Right kidney (tissue), 1 donor: ENCODE data around the gene BMP7.
"Not testable (repeated sequence)": the region's sequence is repeated elsewhere in the genome, so short reads cannot be mapped to it uniquely, and the experiment has no call there.

ENCODE experiments used
- DNase-seq: peaks from one replicate; pipeline ENCODE4 v3.0.0-alpha.2; 2016

BMP7 gene

DNA sequence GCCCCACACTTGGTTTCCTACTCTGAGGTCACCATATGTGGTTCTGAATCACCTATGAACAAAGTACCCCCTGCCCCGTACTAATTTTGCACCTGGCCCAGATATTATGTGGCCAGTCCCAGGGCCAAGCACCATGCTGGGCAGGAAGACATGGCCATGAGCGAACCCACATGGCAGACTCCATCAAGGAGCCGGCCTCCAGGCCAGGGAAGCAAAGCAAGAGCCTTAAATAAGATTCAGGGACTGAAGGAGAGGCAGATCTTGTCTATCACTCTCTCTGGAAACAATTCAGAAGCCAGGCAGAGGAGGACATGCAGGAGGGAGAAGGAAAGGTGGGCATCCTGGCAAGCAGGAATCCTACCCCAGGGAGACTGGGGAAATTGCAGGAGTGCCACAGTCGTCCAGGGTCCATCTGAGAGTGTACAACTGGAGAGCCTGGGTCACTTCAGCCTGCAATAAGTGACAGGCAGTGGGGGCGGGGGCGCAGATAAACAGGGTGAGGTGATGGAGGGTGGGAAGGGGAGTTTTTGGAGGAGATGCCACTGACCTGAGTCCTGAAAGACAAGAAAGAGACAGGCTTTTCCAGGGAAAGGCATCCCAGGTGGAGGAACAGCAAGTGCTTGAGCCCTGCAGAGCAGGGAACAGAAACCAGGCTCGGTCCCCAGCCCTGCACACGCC is 2.1 kb upstream of the BMP7 start:
- no peak for DNase-seq

DNA sequence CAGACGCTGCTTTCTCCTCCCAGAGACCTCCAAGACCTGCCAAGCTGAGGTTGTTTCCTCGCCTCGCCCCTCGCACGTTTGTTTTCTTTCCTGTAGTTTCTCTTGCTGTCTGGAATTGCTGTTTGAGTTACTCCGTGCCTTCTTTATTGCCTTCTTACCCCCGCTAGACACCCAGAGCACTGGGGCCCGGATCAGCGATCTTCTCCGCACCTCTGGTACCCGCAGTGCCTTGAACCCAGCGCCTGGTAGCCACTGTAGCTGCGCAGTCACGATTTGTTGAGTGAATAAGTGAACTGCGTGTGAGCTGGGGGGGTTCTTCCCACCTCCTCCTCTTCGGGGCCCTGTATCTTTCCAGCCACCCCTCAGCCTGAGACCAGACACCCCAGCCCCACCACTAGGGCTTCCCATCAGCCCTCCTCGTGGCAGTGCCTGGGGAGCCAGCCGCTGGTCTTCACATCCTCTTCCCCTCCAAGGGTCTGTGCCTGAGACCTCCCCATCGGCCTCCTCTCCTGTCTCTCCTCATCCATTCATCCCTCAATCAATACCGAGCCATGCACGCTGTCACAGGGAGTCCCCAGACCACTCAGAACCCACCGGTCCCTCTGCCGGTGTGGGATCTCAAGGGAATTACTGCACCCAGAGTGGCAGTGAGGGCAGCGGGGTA is 849 bp upstream of the BMP7 start:
- no peak for DNase-seq

DNA sequence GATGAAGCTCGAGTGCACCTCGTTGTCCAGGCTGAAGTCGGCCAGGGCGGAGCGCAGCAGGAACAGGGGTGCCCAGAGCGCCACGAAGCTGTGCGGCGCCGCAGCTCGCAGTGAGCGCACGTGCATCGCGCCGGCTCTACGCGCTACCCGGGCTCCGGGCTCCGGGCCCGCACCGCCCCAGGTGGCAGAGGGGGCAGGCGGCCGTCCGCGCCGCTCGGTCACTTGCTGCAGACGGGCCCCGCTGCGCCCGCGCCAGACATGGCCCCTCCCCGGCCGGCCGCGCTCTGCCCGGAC is 497 bp downstream of the BMP7 start:
- DNase-seq, result no peak

DNA sequence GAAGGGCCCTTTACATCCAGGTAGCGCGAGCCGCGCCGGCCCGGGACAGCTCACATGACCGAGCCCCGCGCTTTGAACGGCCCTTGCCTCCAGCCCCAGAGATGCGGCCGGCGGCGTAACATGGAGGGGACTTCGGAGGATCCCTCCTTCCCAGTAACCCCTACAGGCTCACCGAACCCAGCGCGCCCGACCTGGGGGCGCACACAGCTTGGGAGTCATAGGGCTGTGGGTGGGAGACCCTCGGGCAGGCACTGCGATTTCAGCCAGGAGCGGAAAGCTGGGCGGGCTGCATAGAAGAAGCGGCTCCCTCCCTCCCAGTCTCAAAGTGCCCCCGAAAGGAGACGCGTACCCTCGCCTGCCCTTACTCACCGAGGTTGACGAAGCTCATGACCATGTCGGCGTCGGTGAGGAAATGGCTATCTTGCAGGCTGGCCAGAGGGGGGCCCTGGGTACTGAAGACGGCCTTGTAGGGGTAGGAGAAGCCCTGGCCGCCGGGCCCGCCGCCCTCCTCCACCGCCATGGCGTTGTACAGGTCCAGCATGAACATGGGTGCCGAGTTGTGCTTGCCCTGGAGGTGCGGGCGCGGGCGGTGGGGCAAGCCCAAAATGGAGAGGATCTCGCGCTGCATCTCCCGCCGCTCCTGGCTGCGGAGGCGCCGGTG is 975 bp downstream of the BMP7 start:
- peak; percentile 82 for DNase-seq

DNA sequence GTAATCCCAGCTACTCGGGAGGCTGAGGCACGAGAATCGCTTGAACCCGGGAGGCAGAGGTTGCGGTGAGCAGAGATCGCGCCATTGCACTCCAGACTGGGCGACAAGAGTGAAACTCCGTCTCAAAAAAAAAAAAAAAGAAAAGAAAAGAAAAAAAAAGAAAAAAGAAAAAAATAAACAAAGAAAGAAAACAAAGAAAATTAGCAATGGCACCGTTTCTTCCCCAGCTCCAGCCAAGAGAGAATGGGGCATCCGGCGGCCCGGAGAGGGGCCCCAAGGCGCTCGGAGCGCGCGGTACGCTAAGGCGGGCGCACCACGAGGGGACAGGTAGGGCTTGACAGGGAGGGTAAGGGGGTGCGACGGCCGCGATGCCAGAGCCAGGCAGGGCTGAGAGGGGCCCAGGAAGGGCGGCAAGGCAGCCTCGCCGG is 1.5 kb downstream of the BMP7 start:
- DNase-seq, result not testable (repeated sequence)

DNA sequence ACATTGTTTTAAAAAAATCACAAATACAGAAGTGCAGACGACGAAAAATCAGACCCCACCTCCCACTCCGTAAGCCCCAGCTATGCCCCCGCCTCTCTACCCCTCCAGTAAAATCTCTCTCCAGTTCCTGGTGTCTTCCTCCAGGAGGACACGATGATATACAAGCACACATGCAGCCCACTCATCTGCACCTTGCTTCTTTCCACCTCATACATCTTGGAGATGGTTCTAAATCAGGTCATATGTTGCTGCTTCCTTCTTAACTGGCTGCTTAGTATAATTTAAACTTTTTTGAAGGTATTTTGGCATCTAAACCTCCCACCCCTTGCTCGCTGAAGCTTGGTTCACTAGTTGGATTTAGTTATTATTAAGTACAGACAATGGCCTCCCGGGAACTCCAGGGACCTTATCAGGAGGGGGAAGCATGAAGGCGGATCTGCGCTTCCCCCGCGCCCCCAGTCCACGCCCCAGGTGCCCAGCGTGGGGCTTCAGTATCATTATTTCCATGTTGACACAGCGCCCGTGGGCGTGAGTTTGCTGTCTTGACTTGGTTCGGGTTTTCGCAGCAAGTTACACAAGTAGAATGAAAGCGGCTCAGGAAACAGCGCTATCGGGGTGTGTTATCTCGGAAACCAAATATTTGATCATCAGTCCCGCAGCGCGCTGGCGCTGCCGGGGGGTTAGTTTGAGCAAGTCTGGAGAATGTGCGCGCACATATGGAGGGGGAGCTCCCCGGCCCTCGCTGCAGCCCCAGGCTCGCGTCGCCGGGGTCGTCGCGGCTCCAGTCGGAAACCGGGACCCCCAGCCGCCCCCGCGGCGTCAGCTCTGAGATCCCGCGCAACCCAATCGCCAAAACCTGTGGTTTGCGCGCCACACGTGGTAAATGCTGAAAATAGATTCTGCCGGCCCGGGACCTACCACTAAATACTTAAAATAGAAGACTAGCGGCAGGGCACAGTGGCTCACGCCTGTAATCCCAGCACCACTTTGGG is 2.3 kb downstream of the BMP7 start:
- DNase-seq, result peak; percentile 67

DNA sequence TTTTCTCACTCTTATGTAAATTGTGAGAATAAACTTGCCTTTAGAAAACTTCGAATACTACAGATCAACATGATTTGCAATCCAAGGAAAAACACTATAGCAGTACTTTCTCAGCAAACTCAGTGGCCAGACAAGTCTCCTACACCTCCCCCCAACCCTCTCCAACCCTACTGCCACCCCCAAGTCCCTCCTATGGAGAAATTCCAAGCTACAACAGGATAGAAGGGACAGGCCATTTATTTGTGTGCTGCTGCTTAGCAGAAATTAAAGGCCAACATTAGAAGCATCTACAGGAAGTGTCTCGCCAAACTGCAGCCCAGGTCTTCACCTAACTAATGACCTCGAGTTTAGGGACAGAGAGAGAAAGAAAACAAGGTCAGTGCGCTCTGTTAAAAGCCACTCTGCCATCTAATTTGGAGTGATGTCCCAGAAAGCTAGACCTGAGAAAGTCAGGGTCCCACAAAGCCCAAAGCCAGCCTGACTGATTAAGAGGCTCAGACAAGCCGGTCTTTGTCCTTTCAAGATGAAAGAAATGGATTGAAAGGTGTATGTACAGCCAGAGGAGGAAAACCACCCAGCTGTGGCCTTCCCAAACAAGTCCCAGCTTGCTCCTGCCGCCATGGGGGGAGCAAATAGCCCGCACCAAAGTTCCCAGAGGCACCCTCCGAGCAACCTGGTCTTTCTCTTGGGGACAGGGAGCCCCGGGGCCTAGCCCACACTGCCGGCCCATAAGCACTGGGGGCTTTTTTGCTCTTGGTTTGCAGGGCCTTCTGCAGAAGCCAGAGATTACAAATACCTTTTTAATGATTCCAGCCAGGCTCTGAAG is 3.4 kb downstream of the BMP7 start:
- DNase-seq, result peak; percentile 65

DNA sequence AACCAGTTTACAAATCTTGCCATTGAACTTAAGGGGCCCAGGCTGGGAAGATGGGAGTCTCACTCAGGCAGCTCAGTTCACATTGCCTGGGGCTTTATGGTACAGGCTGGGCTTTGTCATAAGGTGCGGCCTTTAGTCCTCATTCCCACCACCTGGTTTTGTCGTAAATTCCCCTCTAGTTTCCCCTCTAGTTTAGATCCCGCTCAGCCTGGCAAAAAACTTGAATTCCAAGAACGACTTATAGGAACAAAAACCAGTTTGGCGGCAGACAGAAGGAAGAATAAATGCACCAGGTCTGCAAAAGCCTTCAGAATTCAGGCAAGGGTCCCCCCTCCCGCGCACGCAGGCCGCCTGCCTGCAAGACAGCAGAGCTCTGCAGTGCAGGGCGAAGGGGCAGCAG is 4.1 kb downstream of the BMP7 start:
- no peak for DNase-seq

DNA sequence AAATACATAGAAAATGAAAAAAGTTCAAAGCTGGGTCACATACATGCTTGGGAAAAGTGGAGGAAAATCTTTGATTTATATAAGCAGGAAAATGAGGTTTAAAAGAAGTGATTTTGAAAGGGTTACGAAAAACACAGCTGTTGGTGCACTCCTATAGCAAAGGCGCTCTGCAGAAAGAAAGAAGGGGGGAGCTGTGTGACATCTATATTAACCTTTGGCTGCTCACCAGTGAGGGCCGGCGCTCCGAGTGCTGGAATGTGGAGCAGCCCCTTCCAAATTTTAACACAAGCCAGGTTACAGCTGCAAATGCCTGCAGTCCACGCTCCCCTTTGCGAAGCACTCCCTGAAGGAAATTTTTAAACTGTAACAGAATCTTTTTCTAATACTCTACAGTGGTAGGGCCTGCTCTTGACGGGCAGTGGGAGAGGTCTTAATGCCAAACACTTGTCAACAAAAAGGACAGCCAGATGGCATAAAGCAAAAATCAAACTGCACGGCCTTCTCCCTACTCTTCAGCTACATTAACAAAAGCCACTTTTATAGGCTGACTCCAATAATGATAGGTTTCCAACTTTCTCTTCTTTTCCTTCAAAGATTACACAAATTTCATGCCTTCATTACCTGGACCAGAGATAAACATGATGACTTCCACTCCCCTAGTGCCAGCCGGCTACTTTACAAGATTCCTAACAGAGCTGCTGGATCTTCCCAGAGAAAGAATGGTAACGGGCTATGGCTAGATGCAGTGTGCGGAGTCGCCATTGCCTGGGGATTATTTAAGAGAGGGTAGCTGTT is 4.8 kb downstream of the BMP7 start:
- DNase-seq, result peak; percentile 55

DNA sequence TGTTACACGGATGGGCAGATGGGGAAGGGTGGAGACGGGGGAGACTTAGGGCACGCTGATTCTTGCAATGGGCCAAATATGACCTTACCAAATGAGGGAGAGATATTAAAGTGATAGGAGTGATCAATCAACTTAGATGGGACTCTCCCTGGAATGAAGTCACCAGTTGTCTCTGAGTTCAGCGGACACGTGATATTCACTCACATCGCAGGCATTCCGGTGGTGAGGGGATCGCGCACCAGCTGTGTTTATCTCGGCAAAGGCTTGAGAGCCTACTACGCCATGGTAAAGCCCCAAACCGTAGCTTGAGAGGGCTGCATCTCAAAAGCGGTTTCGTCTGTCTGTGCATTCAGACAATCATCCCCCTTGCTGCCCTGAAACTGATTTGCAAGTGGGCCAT is 5.5 kb downstream of the BMP7 start:
- DNase-seq, result no peak

DNA sequence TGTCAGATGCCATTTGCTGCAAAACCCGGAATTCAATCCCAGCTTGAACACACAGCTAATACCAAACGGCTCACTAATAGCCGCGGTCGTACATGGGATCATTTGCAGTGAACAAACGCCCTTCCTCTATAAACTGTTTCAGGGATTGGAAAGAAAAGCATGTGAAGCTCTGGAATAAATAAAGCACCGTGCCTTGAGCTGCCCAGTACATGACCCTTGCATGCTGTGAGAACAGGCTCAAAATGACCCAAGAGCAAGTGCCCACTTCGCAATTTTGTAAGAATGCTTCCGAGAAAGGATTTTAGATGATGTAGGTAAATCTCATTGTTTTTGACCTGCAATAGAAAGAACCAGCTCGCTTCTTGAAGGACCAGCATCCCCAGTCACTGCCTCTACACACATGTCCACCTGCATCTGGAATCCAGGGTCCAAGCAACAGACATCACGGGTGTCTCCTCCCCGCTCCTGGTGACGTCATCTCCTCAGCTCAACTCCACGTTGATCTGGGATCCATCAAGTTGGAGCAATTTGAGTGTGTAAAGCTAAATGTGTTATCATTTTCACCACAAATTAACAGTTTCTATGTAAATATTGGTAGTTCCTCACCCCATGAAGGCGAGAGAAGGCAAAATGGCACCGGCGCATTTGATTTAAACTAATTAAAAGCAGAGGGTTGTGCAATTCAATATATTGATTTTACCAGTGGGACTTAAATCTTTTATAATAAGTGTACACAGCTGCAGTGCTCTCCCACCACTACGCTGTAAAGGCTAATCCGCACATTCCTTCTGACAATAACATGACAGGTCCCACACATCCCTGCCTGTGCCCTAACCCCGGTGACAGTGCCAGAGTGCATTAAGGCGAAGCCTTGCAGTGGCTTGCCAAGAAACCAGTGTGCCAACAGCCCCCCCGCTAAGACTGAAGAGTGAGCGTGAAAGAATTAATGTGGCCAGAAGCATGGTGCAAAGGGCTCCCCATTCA is 6.2 kb downstream of the BMP7 start:
- DNase-seq, result peak; percentile 32

DNA sequence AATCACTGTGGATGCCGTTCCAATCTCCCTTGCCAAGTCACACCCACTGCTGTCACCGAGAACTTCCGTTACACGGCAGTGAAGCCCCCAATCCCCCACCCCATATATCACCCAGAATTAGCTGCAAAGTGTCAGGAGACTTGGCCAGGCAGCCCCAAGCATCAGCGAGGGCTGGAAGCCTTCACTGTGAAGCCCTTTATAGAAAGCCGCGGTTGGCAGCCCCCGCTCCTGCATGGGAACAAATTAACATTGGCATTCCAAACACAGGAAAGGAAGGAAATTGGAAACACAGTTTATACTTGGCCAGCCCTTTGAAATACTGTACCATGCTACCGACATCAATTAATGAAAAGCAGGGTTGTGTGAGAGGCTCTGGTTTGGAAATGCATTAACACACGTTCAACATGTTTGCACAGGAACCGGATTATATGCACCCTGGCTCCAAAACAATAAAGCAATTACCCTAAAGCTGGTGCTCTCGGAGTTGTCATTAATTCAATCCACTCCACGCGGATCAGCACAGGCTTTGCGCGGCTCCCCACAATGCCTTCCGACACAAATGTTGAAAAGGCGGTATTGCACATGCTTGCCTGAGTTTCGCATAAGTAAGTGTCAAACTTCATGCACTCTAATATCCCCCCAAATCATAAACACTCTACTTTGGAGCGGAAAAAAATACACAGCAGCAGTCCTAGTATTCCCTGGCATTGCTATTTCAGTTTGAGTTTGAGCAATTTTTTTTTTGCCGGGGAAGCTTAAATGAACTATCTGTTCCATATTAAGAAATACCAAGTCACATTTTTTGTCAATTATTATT is 7.1 kb downstream of the BMP7 start:
- DNase-seq, result peak; percentile 47

DNA sequence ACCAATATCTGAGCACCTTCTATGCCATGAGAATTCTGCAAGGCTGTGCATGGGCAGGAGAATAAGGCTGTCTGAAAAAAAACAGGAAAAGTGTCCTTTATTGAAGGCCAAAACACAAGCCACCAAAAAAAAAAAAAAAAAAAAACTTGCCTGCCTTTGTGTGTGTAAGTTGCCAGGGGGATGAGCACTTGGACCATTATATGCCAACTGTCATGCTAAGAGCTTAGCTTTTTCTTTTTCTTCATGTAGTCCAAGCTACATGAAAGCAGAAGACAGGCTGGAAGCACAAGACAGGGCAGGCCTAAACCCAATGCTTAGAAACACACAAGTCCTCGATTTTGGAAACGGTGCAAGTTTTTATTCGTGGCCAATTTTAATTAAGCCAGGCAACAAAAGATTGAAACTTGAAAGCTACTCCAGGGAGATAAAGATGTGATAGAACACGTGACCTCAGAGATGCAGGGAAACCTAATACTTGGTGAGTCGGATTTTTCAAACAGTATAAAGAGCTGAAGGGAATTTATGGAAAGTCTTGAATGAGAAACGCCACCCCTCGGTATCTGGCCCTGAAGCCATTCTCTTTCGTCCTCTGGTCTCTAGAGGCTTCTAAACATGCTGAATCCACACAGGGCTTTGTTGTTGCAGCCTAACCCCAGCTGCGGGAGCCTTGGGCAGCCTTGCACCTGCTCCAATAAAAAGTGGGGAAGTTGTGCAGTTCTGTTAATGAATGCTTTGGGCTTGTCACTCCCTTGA is 8.6 kb downstream of the BMP7 start:
- no peak for DNase-seq

DNA sequence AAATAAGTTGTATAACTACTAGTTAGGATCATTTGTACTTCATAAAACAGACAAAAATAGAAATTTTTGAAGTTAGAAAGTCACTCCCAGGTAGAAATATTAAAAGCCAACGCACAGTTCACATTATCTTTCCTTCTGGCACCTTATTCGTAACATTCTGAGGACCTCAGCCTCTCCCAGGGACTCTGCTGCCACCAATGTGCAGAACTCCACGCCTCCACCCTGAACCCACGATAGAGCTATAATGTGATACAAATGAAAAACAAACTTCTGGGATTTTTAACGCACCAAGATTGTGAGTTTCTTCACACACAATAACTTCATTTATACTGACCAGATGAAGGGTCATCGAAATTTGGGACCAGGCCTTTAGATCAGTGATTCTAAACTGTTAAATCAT is 9.5 kb downstream of the BMP7 start:
- no peak for DNase-seq

DNA sequence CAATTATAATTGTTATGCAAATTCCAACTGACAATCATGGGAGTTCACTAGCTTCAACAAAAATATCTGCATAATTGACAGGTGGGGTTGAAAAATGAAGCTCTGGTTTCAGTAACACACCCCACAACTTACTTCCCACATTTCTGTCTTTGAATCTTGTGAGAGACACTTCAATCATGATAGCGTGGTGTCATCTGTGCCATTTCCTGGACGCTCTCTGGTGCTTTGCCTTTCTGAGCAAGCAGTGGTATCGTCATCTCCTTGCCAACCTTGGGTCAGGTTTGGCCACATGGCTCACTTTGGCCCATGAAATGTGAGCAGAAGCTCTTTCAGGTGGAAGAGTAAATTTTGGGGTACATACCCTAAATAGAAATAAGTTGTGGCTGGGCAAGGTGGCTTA is 10.2 kb downstream of the BMP7 start:
- no peak for DNase-seq

DNA sequence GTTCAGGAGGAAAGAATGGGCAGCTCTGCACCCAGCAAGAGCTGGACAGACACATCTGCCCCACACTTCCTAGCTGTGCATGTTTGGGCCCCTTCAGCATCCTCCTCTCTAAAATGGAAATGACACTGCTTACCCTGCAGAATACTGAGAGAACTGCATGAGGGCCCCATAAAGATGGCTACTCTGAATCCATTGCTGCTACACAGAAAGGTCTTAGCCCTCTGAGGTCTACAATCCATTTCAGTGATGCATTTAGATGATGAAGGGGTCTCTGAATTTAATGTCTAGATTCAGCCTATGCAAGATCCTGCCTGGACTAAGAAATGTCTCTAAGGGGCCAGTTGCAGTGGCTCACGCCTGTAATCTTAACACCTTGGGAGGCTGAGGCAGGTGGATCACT is 11.3 kb downstream of the BMP7 start:
- DNase-seq, result no peak

DNA sequence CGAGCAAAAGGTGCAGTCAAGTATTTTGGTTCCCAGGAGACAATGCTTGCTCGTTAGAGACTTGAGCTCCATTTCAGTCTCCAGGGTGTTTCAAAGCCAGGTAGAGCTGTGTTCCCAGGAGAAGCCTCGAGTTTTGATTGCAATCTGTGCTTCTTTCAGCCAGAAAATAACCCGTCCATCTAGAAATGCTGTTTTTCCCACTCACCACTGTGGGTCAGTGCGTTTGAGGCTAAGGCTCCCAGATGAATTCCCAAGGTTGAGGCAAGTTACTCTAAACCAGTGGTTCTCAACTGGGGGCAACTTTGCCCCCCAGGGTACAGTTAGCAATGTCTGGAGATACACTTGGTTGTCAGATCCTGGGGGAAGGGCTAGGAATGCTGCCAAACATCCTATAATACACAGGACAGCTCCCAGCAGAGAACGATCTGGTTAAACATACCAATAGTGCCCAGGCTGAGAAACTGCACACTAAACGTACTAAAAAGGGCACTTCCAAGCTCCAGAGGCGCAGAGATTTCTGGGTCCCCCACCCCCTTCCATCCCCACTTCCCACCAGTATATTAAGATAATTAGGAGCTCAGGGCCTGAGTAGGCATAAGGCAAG is 13.8 kb downstream of the BMP7 start:
- DNase-seq, result no peak

DNA sequence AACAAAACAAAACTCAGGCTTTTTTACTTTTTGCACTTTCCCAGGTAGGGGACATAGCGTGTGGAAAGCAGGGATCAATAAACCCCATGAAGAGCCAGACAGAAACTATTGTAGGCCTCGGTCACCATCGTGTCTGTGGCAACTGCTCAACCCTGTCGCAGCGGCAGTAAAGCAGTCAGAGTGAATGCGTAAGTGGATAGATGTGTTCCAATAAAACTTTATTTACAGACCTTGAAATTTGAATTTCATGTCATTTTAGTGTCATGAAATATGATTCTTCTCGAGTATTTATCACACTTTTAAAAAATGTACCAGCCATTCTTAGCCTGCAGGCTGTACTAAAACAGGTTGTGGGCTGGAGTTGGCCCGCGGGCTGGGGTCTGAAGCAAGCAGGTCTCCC is 14.5 kb downstream of the BMP7 start:
- no peak for DNase-seq
